HEK293T (cell line): ENCODE results near the gene SLC16A6.
"Not testable (repeated sequence)": the region's sequence is repeated elsewhere in the genome, so short reads cannot be mapped to it uniquely, and the experiment has no call there.

Experiments used
- CTCF ChIA-PET: fragments of 350-600 bp; formaldehyde crosslinking; extraction: SDS; loops from one replicate; lab custom pipeline; 2021; ENCODE audit warnings: antibody characterized with exemption, inconsistent platforms; lab: Yijun Ruan, JAX
- POLR2A ChIA-PET: fragments of 350-600 bp; formaldehyde crosslinking; extraction: SDS; loops from one replicate; lab custom pipeline; 2020; ENCODE audit warnings: antibody characterized with exemption, inconsistent platforms; lab: Yijun Ruan, JAX
- DNase-seq: peaks from one replicate; pipeline ENCODE4 v3.0.0; 2012; ENCODE audit warnings: mixed read lengths; ENCODE audit errors: extremely low spot score
- ARNT ChIP-seq: fragments of 450-650 bp; IDR thresholded peaks from 2 replicates; pipeline ENCODE4 v1.6.1; 2017; ENCODE audit warnings: mild to moderate bottlenecking
- BHLHE40 ChIP-seq: fragments of 450-650 bp; IDR thresholded peaks from 2 replicates; pipeline ENCODE4 v1.6.1; 2016; ENCODE audit warnings: mild to moderate bottlenecking, moderate library complexity, borderline replicate concordance
- CTBP1 ChIP-seq: fragments of 450-650 bp; IDR thresholded peaks from 2 replicates; pipeline ENCODE4 v1.6.1; 2016; ENCODE audit warnings: borderline replicate concordance
- ELF4 ChIP-seq: fragments of 450-650 bp; IDR thresholded peaks from 2 replicates; pipeline ENCODE4 v1.6.1; 2017; ENCODE audit warnings: antibody characterized with exemption
- FOXA1 ChIP-seq: fragments of 450-650 bp; IDR thresholded peaks from 2 replicates; pipeline ENCODE4 v1.6.1; 2016; ENCODE audit warnings: mild to moderate bottlenecking
- FOXK2 ChIP-seq: fragments of 450-650 bp; IDR thresholded peaks from 2 replicates; pipeline ENCODE4 v1.6.1; 2016; ENCODE audit warnings: mild to moderate bottlenecking
- FOXM1 ChIP-seq: fragments of 450-650 bp; IDR thresholded peaks from 2 replicates; pipeline ENCODE4 v1.6.1; 2017; ENCODE audit warnings: mild to moderate bottlenecking, borderline replicate concordance
- HDGF ChIP-seq: fragments of 450-650 bp; IDR thresholded peaks from 2 replicates; pipeline ENCODE4 v1.6.1; 2017; ENCODE audit warnings: antibody characterized with exemption, borderline replicate concordance
- L3MBTL2 ChIP-seq: fragments of 450-650 bp; conservative IDR thresholded peaks from 2 replicates; pipeline ENCODE4 v1.6.1; 2016; ENCODE audit warnings: mild to moderate bottlenecking
- LEF1 ChIP-seq: fragments of 450-650 bp; IDR thresholded peaks from 2 replicates; pipeline ENCODE4 v1.6.1; 2017; ENCODE audit warnings: mild to moderate bottlenecking, borderline replicate concordance
- NFRKB ChIP-seq: fragments of 450-650 bp; IDR thresholded peaks from 2 replicates; pipeline ENCODE4 v1.6.1; 2016; ENCODE audit warnings: mild to moderate bottlenecking, moderate library complexity
- SP1 ChIP-seq: fragments of 450-650 bp; IDR thresholded peaks from 2 replicates; pipeline ENCODE4 v1.6.1; 2017
- SUZ12 ChIP-seq: fragments of 450-650 bp; IDR thresholded peaks from 2 replicates; pipeline ENCODE4 v1.6.1; 2016; ENCODE audit warnings: mild to moderate bottlenecking
- TARDBP ChIP-seq: fragments of 450-650 bp; IDR thresholded peaks from 2 replicates; pipeline ENCODE4 v1.6.1; 2016
- ZNF384 ChIP-seq: fragments of 450-650 bp; IDR thresholded peaks from 2 replicates; pipeline ENCODE4 v1.6.1; 2016
- TF ChIP-seq, protein P1 (sequence below): fragments of 450-650 bp; IDR thresholded peaks from 2 replicates; pipeline ENCODE4 v1.6.1; 2016

Gene SLC16A6

DNA sequence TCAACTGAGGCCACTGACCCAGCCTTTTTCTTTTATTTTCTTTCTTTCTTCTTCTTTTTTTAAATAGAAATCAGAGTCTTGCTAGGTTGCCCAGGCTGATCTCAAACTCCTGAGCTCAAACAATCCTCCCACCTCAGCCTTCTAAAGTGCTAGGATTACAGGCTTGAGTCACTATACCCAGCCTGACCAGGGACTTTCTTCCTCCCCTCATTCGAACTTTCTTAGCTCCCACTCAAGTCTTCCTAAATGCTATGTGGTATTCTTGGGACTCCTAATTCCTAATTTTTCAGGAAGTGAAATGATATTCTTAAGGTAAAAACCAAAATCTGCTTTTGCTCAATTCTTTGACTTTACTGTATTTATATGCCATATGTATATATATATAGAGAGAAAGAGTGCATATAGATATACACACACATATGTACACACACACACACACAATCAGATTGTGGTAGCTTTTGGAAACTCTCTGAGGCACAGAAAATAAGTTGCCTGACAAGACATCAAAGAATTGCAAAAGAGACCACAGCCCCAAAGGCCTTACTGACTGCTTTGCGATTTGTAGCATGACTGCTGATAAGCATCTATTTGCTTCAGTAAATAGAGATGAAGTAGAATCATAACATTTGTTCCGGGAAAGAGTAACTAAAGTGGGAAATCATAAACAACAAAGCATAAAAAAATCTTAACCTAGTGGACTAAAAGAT lies 52.6 kb downstream of the SLC16A6 start:
- CTCF ChIA-PET = no interaction called here
- DNase-seq = no peak
- POLR2A ChIA-PET = interaction anchor here (2.1 kb wide), 1 partner anchor 9 kb away, joined by 9 read pairs; the partner anchor contains the start of gene AMZ2
- TF ChIP-seq FOXM1 (no peak), HDGF (no peak)

DNA sequence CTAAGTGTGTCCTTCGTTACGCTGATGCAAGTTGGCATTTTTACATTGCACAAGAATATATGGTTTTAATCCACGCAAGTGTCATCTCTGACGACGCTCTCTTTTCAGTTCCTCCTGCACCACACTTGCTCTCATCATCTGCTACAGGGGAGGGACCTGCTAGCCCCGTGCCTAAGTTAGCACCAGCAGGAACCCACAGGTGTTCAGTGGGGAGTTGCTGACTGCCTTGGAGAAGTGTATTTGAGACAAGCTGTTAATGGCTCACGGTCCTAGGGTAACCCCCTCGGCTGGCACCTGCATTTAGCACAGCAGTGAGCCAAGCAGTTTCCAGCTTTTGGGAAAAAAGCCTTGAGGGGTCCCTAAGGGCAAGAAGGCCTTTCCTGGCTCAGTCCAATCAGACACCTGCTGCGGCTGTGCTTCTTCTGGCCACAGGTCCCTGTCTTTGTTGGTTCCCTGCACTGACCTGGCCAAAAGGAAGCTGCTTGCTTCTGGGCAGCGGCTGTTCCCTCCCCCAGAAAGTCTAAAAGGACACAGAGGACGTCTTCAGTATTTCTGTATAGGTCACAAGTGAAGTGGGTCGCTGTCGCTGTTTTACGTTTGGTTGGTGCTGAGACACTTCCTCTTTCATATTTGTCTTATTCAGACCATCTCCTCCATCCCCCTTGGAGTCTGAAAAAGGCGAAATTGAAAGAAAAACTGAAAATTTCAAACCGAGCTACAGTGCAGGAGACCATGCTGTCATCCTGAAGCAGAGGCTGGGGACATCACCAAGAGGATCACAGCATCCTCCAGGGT lies 53.4 kb downstream of the SLC16A6 start:
- DNase-seq, CTCF ChIA-PET: not testable (repeated sequence)
- POLR2A ChIA-PET = interaction anchor here (1.1 to 2.1 kb wide), 2 partner anchors 10 kb away, joined by 6 to 9 read pairs; partner anchors contain the start of gene AMZ2

DNA sequence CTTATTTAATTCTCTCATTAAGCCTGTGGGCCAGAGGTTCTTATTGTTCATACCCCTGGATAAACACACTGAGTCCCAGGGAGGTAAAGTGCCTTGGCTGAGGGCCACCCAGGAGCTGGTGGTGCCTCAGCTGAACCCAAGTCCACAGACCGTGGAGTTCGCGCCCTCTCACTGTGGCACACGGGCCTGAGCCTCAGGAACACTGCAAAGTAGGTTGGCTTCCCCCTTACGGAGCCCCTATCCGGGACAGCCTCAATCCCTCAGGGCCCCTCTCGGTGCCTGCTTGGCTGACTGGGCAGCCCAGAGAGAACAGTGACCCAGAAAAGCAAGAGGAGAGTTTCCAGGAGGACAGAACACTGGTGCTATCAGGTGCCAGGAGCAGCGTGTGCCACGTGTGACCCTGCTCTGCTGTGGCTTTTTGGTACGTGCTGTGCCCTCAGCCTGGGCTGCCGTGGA lies 55.6 kb downstream of the SLC16A6 start:
- POLR2A ChIA-PET = interaction anchor here (3.6 kb wide), 1 partner anchor 13 kb away, joined by 17 read pairs; the partner anchor contains the start of gene AMZ2

DNA sequence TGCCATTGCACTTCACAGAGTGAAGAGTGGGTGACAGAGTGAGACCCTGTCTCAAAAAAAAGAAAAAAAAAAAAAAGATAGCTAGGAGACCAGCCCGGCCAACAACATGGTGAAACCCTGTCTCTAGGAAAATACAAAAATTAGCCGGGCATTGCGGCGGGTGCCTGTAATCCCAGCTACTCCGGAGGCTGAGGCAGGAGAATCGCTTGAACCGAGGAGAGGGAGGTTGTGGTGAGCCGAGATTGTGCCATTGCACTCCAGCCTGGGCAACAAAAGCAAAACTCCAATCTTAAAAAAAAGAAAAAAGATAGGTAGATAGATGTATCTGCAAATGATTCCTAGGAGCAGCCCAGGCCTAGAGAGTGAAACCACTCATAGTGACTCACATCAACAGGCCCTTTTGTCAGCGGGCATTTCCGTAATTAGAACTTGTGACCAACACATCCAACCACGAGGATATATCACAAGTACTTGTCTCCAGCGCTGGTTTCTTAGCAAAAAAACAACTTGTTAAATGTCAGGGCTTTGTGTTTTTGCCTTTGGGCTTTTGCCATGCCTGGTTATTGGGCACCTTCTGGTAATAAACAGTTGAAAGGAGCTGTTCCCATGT lies 56.1 kb downstream of the SLC16A6 start:
- ChIA-PET POLR2A (interaction anchor here (3.6 kb wide), 1 partner anchor 13 kb away, joined by 17 read pairs; the partner anchor contains the start of gene AMZ2), CTCF (interaction anchor here (0.7 kb wide), 1 partner anchor 22 kb away, joined by 3 read pairs; no protein-coding TSS in a partner anchor)
- DNase-seq = not testable (repeated sequence)

More for the DNA sequence above, 55.6 kb downstream of the SLC16A6 start:
- CTCF ChIA-PET, DNase-seq: not testable (repeated sequence)

DNA sequence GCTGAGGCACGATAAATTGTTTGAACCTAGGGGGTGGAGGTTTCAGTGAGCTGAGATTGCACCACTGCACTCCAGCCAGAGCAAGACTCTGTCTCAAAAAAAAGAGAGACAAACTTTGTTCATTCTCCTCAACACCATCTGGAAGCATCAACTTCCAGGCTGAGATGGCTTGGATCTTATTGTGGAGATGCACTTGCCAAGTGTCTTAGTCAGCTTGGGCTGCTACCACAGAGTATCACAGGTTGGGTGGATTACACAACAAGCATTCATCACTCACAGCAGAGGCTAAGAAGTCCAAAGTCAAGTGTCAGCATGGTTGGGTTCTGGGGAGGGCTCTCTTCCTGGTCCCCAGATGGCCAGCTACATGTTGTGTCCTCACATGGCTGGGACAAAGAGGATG lies 58.2 kb downstream of the SLC16A6 start:
- CTCF ChIA-PET, DNase-seq: not testable (repeated sequence)
- POLR2A ChIA-PET = interaction anchor here (3.6 kb wide), 1 partner anchor 15 kb away, joined by 17 read pairs; the partner anchor contains the start of gene AMZ2

DNA sequence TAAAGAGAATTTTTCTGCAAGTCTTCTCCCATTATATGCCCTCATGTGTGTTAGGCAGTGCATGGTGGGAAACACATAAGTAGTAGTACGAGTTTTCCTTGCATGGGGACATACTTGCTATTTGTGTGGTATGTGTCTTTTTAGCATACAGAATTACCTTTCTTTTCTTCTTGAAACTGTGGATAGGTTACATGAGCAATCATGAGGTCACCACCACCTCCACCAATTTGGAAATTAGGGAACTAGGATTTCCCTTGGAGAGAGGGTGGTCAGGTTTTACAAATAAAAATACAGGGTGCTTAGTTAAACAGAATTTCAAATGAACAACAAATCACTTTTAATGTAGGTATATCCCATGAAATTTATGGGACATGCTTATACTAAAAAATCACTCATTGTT lies 59.4 kb downstream of the SLC16A6 start:
- TF ChIP-seq FOXA1 (no peak), FOXM1 (no peak), TARDBP (no peak), ARNT (no peak), HDGF (no peak), FOXK2 (no peak), SP1 (no peak), LEF1 (no peak), NFRKB (no peak), ZNF384 (no peak), L3MBTL2 (no peak), BHLHE40 (no peak), SUZ12 (no peak), ELF4 (no peak), CTBP1 (no peak)
- ChIA-PET POLR2A (no interaction called here), CTCF (no interaction called here)
- DNase-seq = no peak

DNA sequence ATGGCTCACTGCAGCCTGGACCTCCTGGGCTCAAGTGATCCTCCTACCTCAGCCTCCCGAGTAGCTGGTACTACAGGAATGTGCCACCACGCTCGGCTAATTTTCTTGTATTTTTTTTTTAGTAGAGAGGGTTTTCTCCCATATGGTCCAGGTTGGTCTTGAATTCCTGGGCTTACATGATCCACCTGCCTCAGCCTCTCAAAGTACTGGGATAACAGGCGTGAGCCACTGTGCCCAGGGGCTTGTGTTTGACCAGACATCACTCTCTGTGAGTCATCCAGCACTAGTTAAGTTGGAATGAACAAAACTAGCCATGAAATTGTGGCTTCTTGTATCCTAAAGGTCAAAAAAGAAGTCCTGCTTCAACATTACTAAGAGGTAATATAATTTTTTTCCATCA lies 59.8 kb downstream of the SLC16A6 start:
- CTCF ChIA-PET, DNase-seq, POLR2A ChIA-PET: not testable (repeated sequence)

DNA sequence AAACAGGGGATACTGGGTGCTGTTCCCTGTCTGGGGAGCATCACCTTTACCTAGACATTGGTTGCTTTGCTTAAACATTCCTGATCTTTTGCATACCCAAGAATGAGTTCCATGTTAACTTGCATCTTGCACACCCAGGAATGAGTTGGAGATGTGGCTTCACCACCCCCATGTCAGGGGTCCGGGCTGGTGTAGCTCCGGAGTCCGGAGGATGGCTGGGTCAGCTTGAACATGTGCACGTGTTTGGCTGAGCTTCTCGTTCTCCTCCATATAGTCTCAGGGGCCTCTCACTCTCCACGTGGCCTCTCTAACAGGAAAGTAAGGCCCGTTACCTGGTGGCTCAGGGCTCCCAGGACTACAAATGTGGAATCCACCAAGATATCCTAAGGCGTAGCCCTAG lies 61.3 kb downstream of the SLC16A6 start:
- TF ChIP-seq L3MBTL2 (no peak), TARDBP (no peak), NFRKB (no peak), ELF4 (no peak), FOXM1 (no peak), ZNF384 (no peak), FOXK2 (no peak), SUZ12 (no peak), SP1 (no peak), BHLHE40 (no peak), CTBP1 (no peak), FOXA1 (no peak), HDGF (no peak), ARNT (no peak), LEF1 (no peak)
- TF ChIP-seq, protein P1, sequence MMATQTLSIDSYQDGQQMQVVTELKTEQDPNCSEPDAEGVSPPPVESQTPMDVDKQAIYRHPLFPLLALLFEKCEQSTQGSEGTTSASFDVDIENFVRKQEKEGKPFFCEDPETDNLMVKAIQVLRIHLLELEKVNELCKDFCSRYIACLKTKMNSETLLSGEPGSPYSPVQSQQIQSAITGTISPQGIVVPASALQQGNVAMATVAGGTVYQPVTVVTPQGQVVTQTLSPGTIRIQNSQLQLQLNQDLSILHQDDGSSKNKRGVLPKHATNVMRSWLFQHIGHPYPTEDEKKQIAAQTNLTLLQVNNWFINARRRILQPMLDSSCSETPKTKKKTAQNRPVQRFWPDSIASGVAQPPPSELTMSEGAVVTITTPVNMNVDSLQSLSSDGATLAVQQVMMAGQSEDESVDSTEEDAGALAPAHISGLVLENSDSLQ = no peak
- POLR2A ChIA-PET = no interaction called here
- CTCF ChIA-PET = no interaction called here
- no peak for DNase-seq
